ENCODE measurements around the gene PRR36.

PRR36 gene

GRCh38 chr19:7847664-7848063 is 26.5 kb downstream of the PRR36 start:
- TF ChIP-seq CTCF (conservative IDR thresholded peaks at IDR 0.05): no peak
- H3K27ac ChIP-seq: no peak overlapping the region

- no peak overlapping the region for H3K27ac ChIP-seq
Observed at GRCh38 chr19:7846155-7846646, 28.0 kb downstream of the PRR36 start.

GRCh38 chr19:7845390-7846154 is 28.6 kb downstream of the PRR36 start:
- no peak overlapping the region for H3K27ac ChIP-seq
- TF ChIP-seq CTCF (conservative IDR thresholded peaks at IDR 0.05): no peak

More at GRCh38 chr19:7846155-7846646, 28.0 kb downstream of the PRR36 start:
- TF ChIP-seq CTCF (conservative IDR thresholded peaks at IDR 0.05): no peak

GRCh38 chr19:7844951-7845350 is 29.2 kb downstream of the PRR36 start:
- TF ChIP-seq CTCF (conservative IDR thresholded peaks at IDR 0.05): no peak
- no peak overlapping the region for H3K27ac ChIP-seq

GRCh38 chr19:7844405-7844804 is 29.8 kb downstream of the PRR36 start:
- no peak for TF ChIP-seq CTCF (conservative IDR thresholded peaks at IDR 0.05)
- no peak overlapping the region for H3K27ac ChIP-seq

- TF ChIP-seq CTCF (conservative IDR thresholded peaks at IDR 0.05): no peak
Observed at GRCh38 chr19:7843521-7843920, 30.7 kb downstream of the PRR36 start.

GRCh38 chr19:7842661-7843294 is 31.4 kb downstream of the PRR36 start:
- TF ChIP-seq CTCF (conservative IDR thresholded peaks at IDR 0.05): no peak
- no peak overlapping the region for H3K27ac ChIP-seq

More at GRCh38 chr19:7843521-7843920, 30.7 kb downstream of the PRR36 start:
- H3K27ac ChIP-seq: no peak overlapping the region

All from VCaP (cell line).